HG03457 (cell line): ENCODE results near the gene OVOL3.
"Not testable (repeated sequence)": the region's sequence is repeated elsewhere in the genome, so short reads cannot be mapped to it uniquely, and the experiment has no call there.

Experiments
- ATAC-seq: cut with Tn5 transposase; IDR thresholded peaks from one replicate; pipeline ENCODE4 v1.9.1; 2021; ENCODE audit warnings: moderate number of reproducible peaks; ENCODE audit not compliant: unreplicated experiment

OVOL3 gene

GRCh38 chr19:36125557-36125956 lies 14.6 kb downstream of the OVOL3 start:
- no peak for ATAC-seq

DNA sequence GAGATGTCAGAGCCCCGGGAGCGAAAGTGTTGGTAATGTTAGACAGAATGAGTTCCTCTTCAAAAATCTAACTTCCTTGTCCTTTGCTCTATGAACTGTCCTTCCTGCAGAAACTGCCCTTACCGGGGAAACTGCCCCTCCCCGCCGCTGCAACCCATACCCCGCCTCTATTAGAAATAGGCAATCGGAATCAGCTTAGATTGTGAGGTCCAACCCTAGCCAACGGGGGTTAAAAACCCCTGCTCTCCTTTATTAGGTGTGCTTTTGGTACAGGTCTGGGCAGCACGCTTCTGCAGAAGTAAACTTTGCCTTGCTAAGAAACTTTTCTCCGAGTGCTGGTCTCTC lies 17.4 kb downstream of the OVOL3 start:
- no peak for ATAC-seq

DNA sequence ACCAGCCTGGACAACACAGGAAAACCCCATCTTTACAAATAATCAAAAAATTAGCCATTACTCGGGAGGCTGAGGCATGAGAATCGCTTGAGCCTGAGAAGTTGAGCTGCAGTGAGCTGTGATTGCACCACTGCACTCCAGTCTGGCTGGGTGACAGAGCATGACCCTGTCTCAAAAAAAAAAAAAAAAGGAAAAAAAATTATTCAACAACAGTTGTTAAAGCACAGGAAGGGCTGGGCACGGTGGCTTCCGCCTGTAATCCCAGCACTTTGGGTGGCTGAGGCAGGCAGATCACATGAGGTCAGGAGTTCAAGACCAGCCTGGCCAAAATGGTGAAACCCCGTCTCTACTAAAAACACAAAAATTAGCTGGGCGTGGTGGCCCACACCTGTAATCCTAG lies 20.3 kb downstream of the OVOL3 start:
- ATAC-seq, result not testable (repeated sequence)

- not testable (repeated sequence) for ATAC-seq
These were observed 23.9 kb downstream of the OVOL3 start for GRCh38 chr19:36134867-36135266.

DNA sequence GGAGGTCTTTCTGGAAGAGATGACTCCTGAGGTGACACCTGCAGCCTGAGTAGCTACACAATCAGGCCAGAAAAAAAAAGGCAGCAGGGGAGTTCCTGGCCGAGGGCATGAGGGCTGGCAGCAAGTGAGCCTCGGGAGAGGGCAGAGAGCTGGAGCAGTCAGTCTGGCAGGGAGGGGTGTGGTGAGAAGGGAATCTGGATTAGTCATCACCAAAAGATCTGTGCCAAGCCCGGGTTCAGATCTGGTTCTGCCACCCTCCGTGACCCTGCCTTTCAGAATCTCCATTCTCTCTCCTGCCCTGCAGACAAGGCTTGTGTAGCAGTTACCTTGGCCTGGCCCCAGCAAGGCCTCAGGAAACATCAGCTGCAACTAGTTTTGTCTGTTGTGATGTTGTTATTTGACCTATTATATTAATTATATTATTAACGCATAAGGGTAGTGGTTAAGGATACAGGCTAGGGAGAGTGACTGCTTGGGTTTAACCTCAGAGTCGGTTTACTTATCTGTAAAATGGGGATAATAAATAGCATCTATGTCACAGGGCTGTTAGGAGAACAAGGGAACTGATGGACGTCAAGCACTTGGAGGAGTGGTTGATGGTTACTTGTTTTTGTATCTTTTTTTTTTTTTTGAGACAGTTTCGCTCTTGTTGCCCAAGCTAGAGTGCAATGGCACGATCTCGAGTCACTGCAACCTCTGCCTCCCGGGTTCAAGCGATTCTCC lies 26.2 kb downstream of the OVOL3 start:
- ATAC-seq, result no peak

- ATAC-seq, result no peak
These were observed 28.2 kb downstream of the OVOL3 start for GRCh38 chr19:36139120-36139472.

DNA sequence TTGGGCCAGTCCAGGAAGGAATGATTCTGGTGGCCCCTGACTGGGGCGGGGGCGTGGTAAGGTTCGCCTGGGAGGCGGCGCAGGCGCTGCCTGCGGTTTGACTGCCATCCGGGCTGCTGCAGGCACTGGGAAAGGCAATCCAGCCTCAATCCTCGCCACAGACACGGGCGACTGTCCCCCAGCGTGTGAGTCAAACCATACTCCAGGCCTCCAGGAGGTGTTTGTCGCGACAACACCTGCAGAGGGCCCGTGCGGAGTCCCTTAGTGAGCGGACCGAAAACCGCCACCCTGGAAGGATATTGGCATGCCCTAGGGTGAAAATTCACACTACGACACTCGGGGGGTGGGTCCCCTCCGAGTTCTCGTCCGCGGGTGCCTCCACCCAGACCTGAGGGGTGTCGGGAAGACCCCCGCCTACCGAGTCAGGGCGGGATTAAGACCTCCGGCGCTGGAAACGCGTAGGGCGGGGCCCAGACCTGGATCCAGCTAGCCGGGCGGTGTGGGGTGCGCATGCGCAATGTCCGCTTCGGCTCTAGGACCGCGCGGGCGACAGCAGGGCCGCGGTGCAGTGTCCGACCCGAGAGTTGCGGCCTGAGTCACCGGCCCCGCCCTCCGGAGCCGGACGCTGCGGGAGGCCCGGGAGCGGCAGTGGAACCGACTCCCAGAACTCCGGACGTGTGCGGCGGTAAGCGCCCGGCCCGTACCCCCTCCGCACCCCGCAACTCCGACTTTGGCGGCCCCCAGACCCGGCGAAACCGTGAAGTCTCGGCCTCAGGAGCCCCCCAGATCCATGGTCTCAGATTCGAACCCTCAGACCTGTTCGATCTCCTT lies 28.7 kb downstream of the OVOL3 start, which contains the start of gene CAPNS1:
TSS of gene CAPNS1 (plus strand) at position 594 of the 831 bp plus-strand sequence. CDS start 946 bp downstream, outside the sequence.
- ATAC-seq, result peak; percentile 62

- ATAC-seq, result no peak
These were observed 29.5 kb downstream of the OVOL3 start for GRCh38 chr19:36140304-36141038.

DNA sequence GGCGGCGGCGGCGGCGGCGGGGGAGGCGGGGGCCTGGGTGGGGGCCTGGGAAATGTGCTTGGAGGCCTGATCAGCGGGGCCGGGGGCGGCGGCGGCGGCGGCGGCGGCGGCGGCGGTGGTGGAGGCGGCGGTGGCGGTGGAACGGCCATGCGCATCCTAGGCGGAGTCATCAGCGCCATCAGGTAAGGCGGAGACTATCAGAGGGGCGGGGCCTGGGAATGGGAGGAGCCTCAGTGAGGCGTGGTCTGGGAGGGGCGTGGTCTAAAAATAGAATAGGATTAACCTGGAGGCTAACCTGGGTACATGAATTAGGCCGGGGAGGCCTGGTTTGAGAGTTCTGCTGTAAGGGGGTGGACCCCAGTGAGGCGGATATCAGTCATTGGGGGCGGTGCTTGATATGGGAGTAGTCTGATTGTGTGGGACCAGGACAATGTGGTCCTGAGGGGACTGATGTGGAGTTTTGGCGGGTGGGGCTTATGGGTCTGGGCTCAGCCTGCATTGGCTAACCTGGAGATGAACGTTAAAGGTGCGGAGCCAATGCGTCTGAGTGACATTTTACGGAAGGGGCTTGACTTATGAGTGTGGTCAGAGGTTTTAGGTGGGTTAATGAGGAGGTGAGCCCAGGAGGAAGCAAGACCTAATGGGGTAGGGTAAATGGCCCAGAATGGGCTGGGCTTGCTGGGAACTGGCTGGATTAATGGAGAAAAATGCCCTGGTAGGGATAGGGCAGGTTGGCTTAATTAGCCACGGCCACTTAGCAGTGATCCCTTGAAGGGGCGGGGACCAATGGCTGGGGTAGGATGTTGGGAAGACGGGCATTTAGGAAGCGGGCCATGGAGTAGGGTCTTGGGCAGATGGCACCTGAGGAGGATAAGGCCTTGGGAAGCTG lies 30.3 kb downstream of the OVOL3 start:
- peak; percentile 38 for ATAC-seq

- ATAC-seq, result no peak
These were observed 31.1 kb downstream of the OVOL3 start for GRCh38 chr19:36142046-36142445.

DNA sequence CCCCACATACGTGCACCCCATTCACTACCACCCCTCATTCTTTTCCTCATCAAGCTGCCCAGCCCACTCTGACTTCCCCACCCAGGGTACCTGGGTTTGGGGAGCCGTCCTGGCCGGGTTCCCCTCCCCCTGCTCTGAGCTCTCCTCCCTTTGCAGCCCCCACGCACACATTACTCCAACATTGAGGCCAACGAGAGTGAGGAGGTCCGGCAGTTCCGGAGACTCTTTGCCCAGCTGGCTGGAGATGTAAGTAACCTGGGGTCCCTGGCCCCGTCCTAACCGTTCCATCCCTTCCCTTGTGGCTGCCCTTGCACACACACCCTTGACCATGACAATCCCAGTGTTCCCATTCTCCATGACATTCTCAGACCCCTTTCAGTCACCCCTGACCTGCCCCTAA lies 31.6 kb downstream of the OVOL3 start:
- no peak for ATAC-seq

DNA sequence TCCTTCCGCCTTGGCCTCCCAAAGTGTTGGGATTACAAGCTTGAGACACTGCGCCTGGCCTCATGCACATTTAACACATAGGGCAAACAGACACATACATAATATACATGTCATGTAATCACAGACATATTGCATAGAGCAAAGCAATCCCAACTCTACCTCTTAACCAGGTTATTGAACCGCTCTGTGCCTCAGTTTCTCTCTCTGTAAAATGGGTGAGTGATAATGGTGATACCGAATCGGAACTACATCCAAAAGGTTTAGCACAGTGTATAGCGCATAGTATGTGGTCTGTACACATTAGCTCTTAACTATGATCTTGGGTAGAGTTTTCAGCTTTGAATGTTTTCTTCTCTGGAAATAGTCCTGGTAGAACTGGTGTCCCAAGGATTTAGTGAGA lies 33.7 kb downstream of the OVOL3 start:
- no peak for ATAC-seq

DNA sequence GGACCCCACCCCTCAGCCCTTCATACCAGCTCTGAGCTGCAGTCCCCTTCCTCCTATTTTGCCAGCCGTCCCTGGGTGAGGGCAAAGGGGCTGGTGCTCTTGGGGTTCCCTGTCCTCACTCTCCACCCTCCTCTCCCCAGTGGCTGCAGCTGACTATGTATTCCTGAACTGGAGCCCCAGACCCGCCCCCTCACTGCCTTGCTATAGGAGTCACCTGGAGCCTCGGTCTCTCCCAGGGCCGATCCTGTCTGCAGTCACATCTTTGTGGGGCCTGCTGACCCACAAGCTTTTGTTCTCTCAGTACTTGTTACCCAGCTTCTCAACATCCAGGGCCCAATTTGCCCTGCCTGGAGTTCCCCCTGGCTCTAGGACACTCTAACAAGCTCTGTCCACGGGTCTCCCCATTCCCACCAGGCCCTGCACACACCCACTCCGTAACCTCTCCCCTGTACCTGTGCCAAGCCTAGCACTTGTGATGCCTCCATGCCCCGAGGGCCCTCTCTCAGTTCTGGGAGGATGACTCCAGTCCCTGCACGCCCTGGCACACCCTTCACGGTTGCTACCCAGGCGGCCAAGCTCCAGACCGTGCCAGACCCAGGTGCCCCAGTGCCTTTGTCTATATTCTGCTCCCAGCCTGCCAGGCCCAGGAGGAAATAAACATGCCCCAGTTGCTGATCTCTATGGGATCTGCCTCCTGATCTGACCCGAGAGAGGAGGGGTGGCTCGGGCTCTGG lies 38.9 kb downstream of the OVOL3 start:
- no peak for ATAC-seq

GRCh38 chr19:36150586-36150985 lies 39.6 kb downstream of the OVOL3 start:
- no peak for ATAC-seq

- no peak for ATAC-seq
These were observed 40.4 kb downstream of the OVOL3 start for GRCh38 chr19:36151144-36152018.

- ATAC-seq, result no peak
These were observed 41.0 kb downstream of the OVOL3 start for GRCh38 chr19:36152019-36152351.

- no peak for ATAC-seq
These were observed 41.6 kb downstream of the OVOL3 start, which contains the start of gene COX7A1 for GRCh38 chr19:36152352-36153091. TSS of gene COX7A1 (minus strand) at chr19:36152447. CDS start at chr19:36152407, 40 bp downstream.

- no peak for ATAC-seq
These were observed 42.2 kb downstream of the OVOL3 start for GRCh38 chr19:36153126-36153525.
